Fibroblast of lung (primary cell): ENCODE measurements around the gene UGT2B17. TPM values are rescaled to one million over a fixed set of nuclear protein-coding genes. Genes with fewer than 3 reads are reported as not detected.

ENCODE experiments used
- DNase-seq, 2 donors: peaks; one replicate each; pipeline versions ENCODE4 v3.0.0 to v3.0.0-alpha.2; 2010; ENCODE audit warnings: low read depth in 2 of 2
- H2AFZ ChIP-seq: 2 replicates; pipeline ENCODE4 v1.5.1; 2012; ENCODE audit warnings: low read length, control low read depth, inconsistent platforms
- H3K27ac ChIP-seq: 2 replicates; pipeline ENCODE4 v1.5.1; 2011; ENCODE audit warnings: low read length, control low read depth; ENCODE audit not compliant: insufficient read depth
- H3K27me3 ChIP-seq: 2 replicates; pipeline ENCODE4 v1.5.1; 2011; ENCODE audit warnings: mild to moderate bottlenecking, low read length; ENCODE audit not compliant: control insufficient read depth, insufficient read depth
- H3K36me3 ChIP-seq: 2 replicates; pipeline ENCODE4 v1.5.1; 2011; ENCODE audit warnings: low read length; ENCODE audit not compliant: control insufficient read depth, insufficient read depth
- H3K4me1 ChIP-seq: 2 replicates; pipeline ENCODE4 v1.5.1; 2011; ENCODE audit warnings: low read length; ENCODE audit not compliant: control insufficient read depth, insufficient read depth; ENCODE audit errors: extremely low read depth
- H3K4me2 ChIP-seq: 2 replicates; pipeline ENCODE4 v1.5.1; 2011; ENCODE audit warnings: low read length, control low read depth; ENCODE audit not compliant: insufficient read depth; ENCODE audit errors: extremely low read depth
- H3K4me3 ChIP-seq, 4 experiments: fragments of 200-600 bp in 1 of 4; sonication (generic) in 1 of 4; replicated peaks in 1 of 4; 2 replicates each; pipeline ENCODE4 v1.5.1; 2011 to 2016; ENCODE audit warnings: low read length in 4 of 4, low read depth in 3 of 4, mild to moderate bottlenecking in 3 of 4, control low read depth in 2 of 4, inconsistent platforms in 1 of 4, mixed read lengths in 1 of 4; ENCODE audit not compliant: insufficient read depth in 1 of 4; ENCODE audit errors: control extremely low read depth in 1 of 4
- H3K79me2 ChIP-seq: 2 replicates; pipeline ENCODE4 v1.5.1; 2012; ENCODE audit warnings: mild to moderate bottlenecking, low read length, inconsistent platforms; ENCODE audit not compliant: control insufficient read depth, insufficient read depth
- H3K9ac ChIP-seq: 2 replicates; pipeline ENCODE4 v1.5.1; 2011; ENCODE audit warnings: mild to moderate bottlenecking, low read length, control low read depth; ENCODE audit not compliant: insufficient read depth
- H3K9me3 ChIP-seq: 2 replicates; pipeline ENCODE4 v1.5.1; 2012; ENCODE audit warnings: low read depth, low read length; ENCODE audit not compliant: control insufficient read depth, insufficient read depth
- H4K20me1 ChIP-seq: 2 replicates; pipeline ENCODE4 v1.5.1; 2011; ENCODE audit warnings: low read length; ENCODE audit not compliant: control insufficient read depth, insufficient read depth; ENCODE audit errors: extremely low read depth
- CTCF ChIP-seq, 2 donors: IDR thresholded peaks in 1 of 2; conservative IDR thresholded peaks in 1 of 2; 1 replicate in 1 of 2; 2 replicates in 1 of 2; pipeline ENCODE4 v1.5.1; 2011 to 2012; ENCODE audit warnings: low read length in 2 of 2, control low read depth in 1 of 2, inconsistent platforms in 1 of 2, low read depth in 1 of 2, mild to moderate bottlenecking in 1 of 2
- EZH2 ChIP-seq: IDR thresholded peaks from 2 replicates; pipeline ENCODE4 v1.5.1; 2012; ENCODE audit warnings: low read length, control low read depth, mild to moderate bottlenecking; ENCODE audit errors: missing control alignments
- polyA plus RNA-seq, 2 donors: library from polyadenylated mRNA; depleted of rRNA in 1 of 2; stranded (reverse) in 1 of 2; unstranded in 1 of 2; fragments of >200 nt; gene quantifications; 2 replicates each; pipeline ENCODE4 v1.2.1, GENCODE V29; 2011 to 2012; ENCODE audit warnings: missing spikeins in 1 of 2
- total RNA-seq: library from RNA; depleted of rRNA; stranded (reverse); fragments of >200 nt; gene quantifications from 2 replicates; pipeline ENCODE4 v1.2.1, GENCODE V29; 2014

UGT2B17 gene
- total and polyA plus RNA-seq, 2 donors (not counting 1 experiment from before 2014, with no cell fraction given) = not detected

GRCh38 chr4:68589790-68590189, 13.7 kb upstream of the UGT2B17 start:
- Histone ChIP-seq H3K4me3 (no peak overlapping the region), H3K27me3 (no peaks in the 10 kb centered on the region), H3K4me1 (no peaks in the 10 kb centered on the region), H3K4me2 (no peak overlapping the region), H3K36me3 (no peaks in the 10 kb centered on the region), H3K9me3 (no peaks in the 10 kb centered on the region), H3K27ac (no peak overlapping the region), H3K79me2 (no peaks in the 10 kb centered on the region), H3K9ac (no peak overlapping the region), H4K20me1 (no peaks in the 10 kb centered on the region), H2AFZ (no peak overlapping the region)
- DNase-seq = no peak
- no peak for TF ChIP-seq CTCF (conservative IDR thresholded peaks at IDR 0.05 in 1 of 2, IDR thresholded peaks at IDR 0.05 in 1 of 2; ENCODE audit: low read depth in 1 of 2, low read length in 2 of 2)
- TF ChIP-seq EZH2 = no peak

DNA sequence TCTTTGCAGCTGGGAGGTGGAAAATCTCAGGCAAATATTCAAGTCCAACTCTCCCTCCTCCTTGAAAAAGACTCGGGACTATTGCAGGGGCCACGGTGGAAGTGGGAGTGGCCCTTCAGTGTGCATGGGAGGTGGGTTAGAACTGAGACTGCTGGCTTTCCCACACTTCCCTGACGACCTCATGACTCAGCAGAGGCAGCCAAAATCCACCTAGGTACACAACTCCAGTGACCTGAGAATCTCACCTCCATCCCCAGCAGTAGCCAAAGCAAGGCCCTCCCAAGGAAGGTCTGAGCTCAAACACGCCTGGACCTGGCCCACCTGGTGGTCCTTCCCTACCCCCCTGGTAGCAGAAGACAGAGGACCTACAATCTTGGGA, 6.2 kb upstream of the UGT2B17 start:
- Histone ChIP-seq H2AFZ (no peak overlapping the region), H3K36me3 (no peaks in the 10 kb centered on the region), H3K4me3 (no peak overlapping the region), H3K4me1 (no peaks in the 10 kb centered on the region), H3K27ac (no peak overlapping the region), H4K20me1 (no peaks in the 10 kb centered on the region), H3K9ac (no peak overlapping the region), H3K9me3 (no peaks in the 10 kb centered on the region), H3K79me2 (no peaks in the 10 kb centered on the region), H3K4me2 (no peak overlapping the region), H3K27me3 (no peaks in the 10 kb centered on the region)
- TF ChIP-seq CTCF (conservative IDR thresholded peaks at IDR 0.05 in 1 of 2, IDR thresholded peaks at IDR 0.05 in 1 of 2; ENCODE audit: low read depth in 1 of 2, low read length in 2 of 2) (no peak), EZH2 (no peak)
- DNase-seq = no peak

- Histone ChIP-seq H3K9me3 (no peaks in the 10 kb centered on the region), H2AFZ (no peak overlapping the region), H3K27me3 (no peaks in the 10 kb centered on the region), H3K36me3 (no peaks in the 10 kb centered on the region), H3K4me1 (no peaks in the 10 kb centered on the region), H4K20me1 (no peaks in the 10 kb centered on the region), H3K4me3 (no peak overlapping the region), H3K79me2 (no peaks in the 10 kb centered on the region), H3K4me2 (no peak overlapping the region), H3K27ac (no peak overlapping the region), H3K9ac (no peak overlapping the region)
- no peak for TF ChIP-seq EZH2
- TF ChIP-seq CTCF (conservative IDR thresholded peaks at IDR 0.05 in 1 of 2, IDR thresholded peaks at IDR 0.05 in 1 of 2; ENCODE audit: low read depth in 1 of 2, low read length in 2 of 2) = no peak
- DNase-seq = no peak
Measured at GRCh38 chr4:68581383-68582338, 5.5 kb upstream of the UGT2B17 start.
